Lung (tissue), 12 donors: Measurements from ENCODE around the gene ARMC10. TPM values are rescaled to one million over a fixed set of nuclear protein-coding genes. Genes with fewer than 3 reads are reported as not detected.
A peak's percentile ranks its signal among the peaks of the same experiment; 100 is the strongest.

Experiments
- ATAC-seq: fragments of 200-7000 bp; cut with Tn5 transposase; one replicate; pipeline ENCODE4 v1.9.1; 2020; ENCODE audit warnings: moderate number of reproducible peaks; ENCODE audit not compliant: insufficient read depth, low FRiP score
- DNase-seq, 3 donors: peaks; one replicate each; pipeline ENCODE4 v3.0.0-alpha.2; 2013 to 2017
- H3K27ac ChIP-seq, 2 donors: one replicate each; pipeline ENCODE4 v1.5.1; 2013; ENCODE audit warnings: mild to moderate bottlenecking in 2 of 2, moderate library complexity in 2 of 2, control low read depth in 1 of 2, inconsistent platforms in 1 of 2, low read depth in 1 of 2, low read length in 1 of 2
- H3K27me3 ChIP-seq, 3 donors: one replicate each; pipeline ENCODE4 v1.5.1; 2013; ENCODE audit warnings: low read length in 2 of 3; ENCODE audit not compliant: control insufficient read depth in 3 of 3, insufficient read depth in 3 of 3
- H3K36me3 ChIP-seq, 4 donors: one replicate each; pipeline ENCODE4 v1.5.1; 2013; ENCODE audit warnings: low read length in 4 of 4, mild to moderate bottlenecking in 1 of 4, moderate library complexity in 1 of 4; ENCODE audit not compliant: control insufficient read depth in 4 of 4, insufficient read depth in 4 of 4
- H3K4me1 ChIP-seq, 5 donors: one replicate each; pipeline ENCODE4 v1.5.1; 2013; ENCODE audit warnings: low read length in 5 of 5, mild to moderate bottlenecking in 2 of 5, moderate library complexity in 1 of 5; ENCODE audit not compliant: control insufficient read depth in 5 of 5, insufficient read depth in 5 of 5
- H3K4me3 ChIP-seq: one replicate; pipeline ENCODE4 v1.5.1; 2013; ENCODE audit warnings: mild to moderate bottlenecking, control low read depth, moderate library complexity
- H3K9ac ChIP-seq, 2 donors: one replicate each; pipeline ENCODE4 v1.5.1; 2013; ENCODE audit warnings: low read length in 2 of 2, control low read depth in 1 of 2; ENCODE audit not compliant: insufficient read depth in 1 of 2
- H3K9me3 ChIP-seq, 4 donors: one replicate each; pipeline ENCODE4 v1.5.1; 2013; ENCODE audit warnings: low read length in 3 of 4, mild to moderate bottlenecking in 1 of 4, moderate library complexity in 1 of 4; ENCODE audit not compliant: control insufficient read depth in 4 of 4, insufficient read depth in 3 of 4
- CTCF ChIP-seq: IDR thresholded peaks from 2 replicates; pipeline ENCODE4 v1.5.1; 2012; ENCODE audit warnings: mild to moderate bottlenecking; ENCODE audit errors: control extremely low read depth, extremely low read depth
- WGBS, 2 donors: extraction: QIAGEN DNeasy Blood & Tissue Kit; methylation state at CpG; one replicate each; pipeline ENCODE4 v1.1.7; 2013; 5-methylcytosine and 5-hydroxymethylcytosine counted together
- polyA plus RNA-seq, 2 donors: library from polyadenylated mRNA; stranded (reverse); fragments of 200-250 nt; gene quantifications; one replicate each; pipeline ENCODE4 v1.2.1, GENCODE V29; 2013
- total RNA-seq, 2 donors: library from RNA; depleted of rRNA in 1 of 2; stranded (reverse); fragments of >200 nt in 1 of 2; gene quantifications; one replicate each; pipeline ENCODE4 v1.2.1, GENCODE V29; 2014 to 2021
- donor health status: control.
- donor health status: control.
- donor health status: Bipolar disorder and iron deficiency.
- donor health status: healthy.
- donor health status: DM: yes; HTN: yes; CAD: no.

Gene ARMC10
- total and polyA plus RNA-seq, 4 donors, result 22.2 to 39.4 (median 28.3) TPM

GRCh38 chr7:103059471-103059870, 15.5 kb upstream of the ARMC10 start:
- H3K36me3 ChIP-seq, result no peaks in the 10 kb centered on the region
- TF ChIP-seq CTCF, result no peak
- H3K4me1 ChIP-seq, result no peaks in the 10 kb centered on the region
- no peak overlapping the region for H3K9ac ChIP-seq
- 41 to 61% methylated on average over 2 of the region's 2 CpGs for WGBS, 2 donors
- no peak overlapping the region for H3K4me3 ChIP-seq
- no peak overlapping the region for H3K27ac ChIP-seq
- no peaks in the 10 kb centered on the region for H3K27me3 ChIP-seq
- no peaks in the 10 kb centered on the region for H3K9me3 ChIP-seq
- no peak for ATAC-seq
- DNase-seq, result peak in 1 of 3 donors; percentile 16

GRCh38 chr7:103063895-103064294, 11.0 kb upstream of the ARMC10 start:
- Histone ChIP-seq H3K4me1 (no peaks in the 10 kb centered on the region), H3K27ac (no peak overlapping the region), H3K9ac (no peak overlapping the region), H3K27me3 (no peaks in the 10 kb centered on the region), H3K9me3 (no peaks in the 10 kb centered on the region), H3K4me3 (no peak overlapping the region), H3K36me3 (no peaks in the 10 kb centered on the region)
- DNase-seq, result no peak
- no peak for ATAC-seq
- TF ChIP-seq CTCF, result no peak
- WGBS, 2 donors, result 93% methylated on average over 3 of the region's 3 CpGs

- Histone ChIP-seq H3K27ac (no peak overlapping the region), H3K27me3 (no peaks in the 10 kb centered on the region), H3K9ac (no peak overlapping the region), H3K4me1 (no peaks in the 10 kb centered on the region), H3K4me3 (no peak overlapping the region), H3K36me3 (no peaks in the 10 kb centered on the region), H3K9me3 (no peaks in the 10 kb centered on the region)
- no peak for TF ChIP-seq CTCF
- 25 to 39% methylated on average over 1 of the region's 1 CpG for WGBS, 2 donors
- peak; percentile 23 to 27 (median 23) for DNase-seq
- no peak for ATAC-seq
Observed at GRCh38 chr7:103065667-103066066, 9.3 kb upstream of the ARMC10 start.
